ENCODE data around the gene NEMP2.

Gene NEMP2, protein sequence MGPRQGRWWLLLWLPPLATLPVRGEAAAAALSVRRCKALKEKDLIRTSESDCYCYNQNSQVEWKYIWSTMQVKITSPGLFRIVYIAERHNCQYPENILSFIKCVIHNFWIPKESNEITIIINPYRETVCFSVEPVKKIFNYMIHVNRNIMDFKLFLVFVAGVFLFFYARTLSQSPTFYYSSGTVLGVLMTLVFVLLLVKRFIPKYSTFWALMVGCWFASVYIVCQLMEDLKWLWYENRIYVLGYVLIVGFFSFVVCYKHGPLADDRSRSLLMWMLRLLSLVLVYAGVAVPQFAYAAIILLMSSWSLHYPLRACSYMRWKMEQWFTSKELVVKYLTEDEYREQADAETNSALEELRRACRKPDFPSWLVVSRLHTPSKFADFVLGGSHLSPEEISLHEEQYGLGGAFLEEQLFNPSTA

DNA sequence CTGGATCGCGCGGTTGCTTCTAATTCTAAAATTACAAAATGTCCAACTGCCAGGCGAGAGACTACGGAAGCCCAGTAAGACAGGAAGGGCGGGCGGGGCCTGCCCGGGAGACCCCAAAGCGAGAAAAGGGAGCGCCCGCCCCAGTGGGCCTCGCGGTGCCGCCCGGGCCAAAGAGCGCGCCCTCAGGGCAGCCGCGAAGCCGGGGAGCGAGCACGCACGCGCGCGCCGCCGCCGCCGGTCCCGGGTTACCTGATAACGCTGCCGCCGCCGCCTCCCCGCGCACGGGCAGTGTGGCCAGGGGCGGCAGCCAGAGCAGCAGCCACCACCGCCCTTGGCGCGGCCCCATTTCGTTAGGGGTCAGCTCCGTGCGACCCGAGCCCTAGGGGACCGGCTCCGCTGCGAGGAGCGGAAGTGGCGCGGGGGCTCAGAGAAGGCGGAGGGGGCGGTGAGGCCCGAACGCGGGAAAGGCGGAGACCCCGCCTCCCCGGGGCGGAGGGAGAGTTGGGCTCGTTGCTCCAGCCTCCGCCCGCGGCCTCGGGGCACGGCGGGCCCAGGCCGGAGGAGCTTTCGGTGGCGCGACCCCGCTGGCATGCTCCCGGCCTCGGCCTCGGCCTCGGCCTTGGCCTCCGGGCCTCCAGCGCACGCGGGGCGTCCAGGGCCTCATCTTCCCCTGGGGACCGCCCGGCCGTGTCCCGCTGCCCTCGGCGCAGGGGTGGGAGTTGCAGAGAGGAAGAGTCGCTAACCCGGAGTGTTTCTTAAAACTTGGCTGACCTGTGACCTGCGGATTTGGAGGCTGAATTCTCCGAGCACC is at the start of gene NEMP2:
TSS of gene NEMP2 (minus strand) at position 413 of the 811 bp plus-strand sequence. CDS start at position 346, 67 bp downstream.
- TF ChIP-seq FOXM1 (IDR thresholded peaks at IDR 0.05; ENCODE audit: borderline replicate concordance, low read depth) (no peak), RAD21 (IDR thresholded peaks at IDR 0.05; ENCODE audit: low read depth) (no peak), EGR1 (IDR thresholded peaks at IDR 0.05) (peak; percentile 43; the same call in 1 of the 2 replicates), TCF12 (IDR thresholded peaks at IDR 0.05; ENCODE audit: low read depth) (peak; percentile 46; the same call in 1 of the 2 replicates), NFIC (IDR thresholded peaks at IDR 0.05) (no peak), TAF1 (IDR thresholded peaks at IDR 0.05; ENCODE audit: low read depth) (no peak), CREB1 (IDR thresholded peaks at IDR 0.05; ENCODE audit: low read depth) (no peak), YY1 (IDR thresholded peaks at IDR 0.05; ENCODE audit: low read depth) (no peak), TEAD4 (IDR thresholded peaks at IDR 0.05) (no peak; the same call in 1 of the 2 replicates), ZBTB7A (IDR thresholded peaks at IDR 0.05; ENCODE audit: low read depth) (peak; percentile 98), EP300 (IDR thresholded peaks at IDR 0.05; ENCODE audit: borderline replicate concordance) (peak; percentile 48), CEBPB (IDR thresholded peaks at IDR 0.05) (no peak)
- TF ChIP-seq, protein P1, sequence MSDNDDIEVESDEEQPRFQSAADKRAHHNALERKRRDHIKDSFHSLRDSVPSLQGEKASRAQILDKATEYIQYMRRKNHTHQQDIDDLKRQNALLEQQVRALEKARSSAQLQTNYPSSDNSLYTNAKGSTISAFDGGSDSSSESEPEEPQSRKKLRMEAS (IDR thresholded peaks at IDR 0.05), result peak; percentile 88
- TF ChIP-seq, protein P2, sequence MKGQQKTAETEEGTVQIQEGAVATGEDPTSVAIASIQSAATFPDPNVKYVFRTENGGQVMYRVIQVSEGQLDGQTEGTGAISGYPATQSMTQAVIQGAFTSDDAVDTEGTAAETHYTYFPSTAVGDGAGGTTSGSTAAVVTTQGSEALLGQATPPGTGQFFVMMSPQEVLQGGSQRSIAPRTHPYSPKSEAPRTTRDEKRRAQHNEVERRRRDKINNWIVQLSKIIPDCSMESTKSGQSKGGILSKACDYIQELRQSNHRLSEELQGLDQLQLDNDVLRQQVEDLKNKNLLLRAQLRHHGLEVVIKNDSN (IDR thresholded peaks at IDR 0.05), result no peak
- TF ChIP-seq, protein P3, sequence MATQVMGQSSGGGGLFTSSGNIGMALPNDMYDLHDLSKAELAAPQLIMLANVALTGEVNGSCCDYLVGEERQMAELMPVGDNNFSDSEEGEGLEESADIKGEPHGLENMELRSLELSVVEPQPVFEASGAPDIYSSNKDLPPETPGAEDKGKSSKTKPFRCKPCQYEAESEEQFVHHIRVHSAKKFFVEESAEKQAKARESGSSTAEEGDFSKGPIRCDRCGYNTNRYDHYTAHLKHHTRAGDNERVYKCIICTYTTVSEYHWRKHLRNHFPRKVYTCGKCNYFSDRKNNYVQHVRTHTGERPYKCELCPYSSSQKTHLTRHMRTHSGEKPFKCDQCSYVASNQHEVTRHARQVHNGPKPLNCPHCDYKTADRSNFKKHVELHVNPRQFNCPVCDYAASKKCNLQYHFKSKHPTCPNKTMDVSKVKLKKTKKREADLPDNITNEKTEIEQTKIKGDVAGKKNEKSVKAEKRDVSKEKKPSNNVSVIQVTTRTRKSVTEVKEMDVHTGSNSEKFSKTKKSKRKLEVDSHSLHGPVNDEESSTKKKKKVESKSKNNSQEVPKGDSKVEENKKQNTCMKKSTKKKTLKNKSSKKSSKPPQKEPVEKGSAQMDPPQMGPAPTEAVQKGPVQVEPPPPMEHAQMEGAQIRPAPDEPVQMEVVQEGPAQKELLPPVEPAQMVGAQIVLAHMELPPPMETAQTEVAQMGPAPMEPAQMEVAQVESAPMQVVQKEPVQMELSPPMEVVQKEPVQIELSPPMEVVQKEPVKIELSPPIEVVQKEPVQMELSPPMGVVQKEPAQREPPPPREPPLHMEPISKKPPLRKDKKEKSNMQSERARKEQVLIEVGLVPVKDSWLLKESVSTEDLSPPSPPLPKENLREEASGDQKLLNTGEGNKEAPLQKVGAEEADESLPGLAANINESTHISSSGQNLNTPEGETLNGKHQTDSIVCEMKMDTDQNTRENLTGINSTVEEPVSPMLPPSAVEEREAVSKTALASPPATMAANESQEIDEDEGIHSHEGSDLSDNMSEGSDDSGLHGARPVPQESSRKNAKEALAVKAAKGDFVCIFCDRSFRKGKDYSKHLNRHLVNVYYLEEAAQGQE (IDR thresholded peaks at IDR 0.05; ENCODE audit: low read depth), result no peak

DNA sequence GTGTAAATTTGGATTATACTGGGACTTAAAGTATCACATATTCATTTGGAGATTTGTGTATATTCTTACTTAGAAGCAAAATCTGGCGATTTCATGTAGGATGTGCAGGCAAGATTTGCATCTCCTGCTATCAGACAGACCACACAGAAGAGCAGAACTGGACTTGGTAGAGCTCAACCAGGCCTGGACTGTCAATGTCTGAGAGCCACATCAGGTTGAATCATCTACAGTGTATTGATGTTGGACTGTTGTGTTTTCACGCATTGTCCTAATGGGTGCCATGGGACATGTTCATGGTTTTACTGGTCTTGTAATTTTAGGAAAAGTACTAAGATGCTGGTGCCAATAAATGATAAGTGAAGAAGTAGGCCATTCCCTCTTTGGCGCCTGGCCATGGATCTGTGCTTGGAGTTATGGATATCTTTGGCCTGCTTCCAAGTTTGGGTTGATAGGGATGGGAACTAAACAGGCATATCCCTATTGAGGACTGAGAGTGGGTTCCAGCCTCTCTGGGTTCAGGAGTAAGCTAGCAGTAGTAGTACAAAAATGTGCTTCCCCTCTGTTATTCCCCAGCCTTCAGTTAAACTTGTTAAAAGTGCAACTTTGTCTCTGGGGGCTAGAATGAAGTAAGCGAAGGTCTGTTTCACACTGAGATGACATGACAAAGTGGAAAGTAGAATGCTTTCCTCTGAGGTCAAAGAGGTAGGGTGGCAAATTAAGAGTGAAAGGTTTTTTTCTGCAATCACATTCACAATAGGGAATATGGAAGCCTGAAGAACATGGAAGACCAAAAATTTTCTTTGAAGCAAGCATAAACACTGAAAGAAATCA is 49.2 kb upstream of the NEMP2 start:
- TF ChIP-seq TEAD4 (IDR thresholded peaks at IDR 0.05) (no peak), NFIC (IDR thresholded peaks at IDR 0.05) (peak; percentile 8; the same call in 1 of the 2 replicates), TAF1 (IDR thresholded peaks at IDR 0.05; ENCODE audit: low read depth) (no peak)

DNA sequence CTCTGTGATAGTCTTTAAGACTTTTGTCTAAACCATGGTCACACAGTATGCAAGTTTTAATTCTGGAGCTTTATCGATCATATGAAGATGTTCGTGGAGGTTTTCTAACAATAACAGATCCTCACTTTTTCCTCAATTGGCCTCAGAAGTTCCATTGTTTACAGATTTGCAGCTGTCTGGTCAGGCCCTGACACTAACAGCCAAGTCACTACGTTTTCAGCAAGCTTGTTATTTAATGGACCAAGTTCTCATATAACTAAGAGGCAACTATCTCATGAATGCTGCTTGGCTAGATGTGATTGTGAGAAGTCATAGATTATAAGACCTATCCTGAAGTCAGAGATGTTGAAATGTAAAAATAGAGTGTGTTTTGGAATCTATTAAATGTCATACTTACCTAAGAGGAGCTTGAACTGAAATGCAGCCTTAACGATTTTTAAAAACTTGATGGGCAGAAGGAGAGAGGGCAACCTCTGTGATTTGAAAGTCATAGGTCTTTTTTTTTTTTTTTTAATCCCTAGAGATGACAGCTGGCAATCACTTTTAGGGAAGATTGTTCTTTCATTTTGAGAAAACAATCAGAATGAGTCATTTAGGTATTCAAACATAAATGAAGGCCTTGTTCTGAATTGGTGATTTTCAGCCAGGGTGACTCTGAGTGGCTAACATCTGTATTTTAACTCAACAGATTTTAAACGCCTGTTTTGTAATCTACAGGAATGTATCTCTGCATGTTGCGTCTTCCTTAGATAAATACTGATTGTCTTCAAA is 48.4 kb upstream of the NEMP2 start:
- TF ChIP-seq CEBPB (IDR thresholded peaks at IDR 0.05), result no peak
- no peak for TF ChIP-seq YY1 (IDR thresholded peaks at IDR 0.05; ENCODE audit: low read depth)
- TF ChIP-seq TEAD4 (IDR thresholded peaks at IDR 0.05), result no peak
- no peak for TF ChIP-seq RAD21 (IDR thresholded peaks at IDR 0.05; ENCODE audit: low read depth)
- TF ChIP-seq, protein P2 (IDR thresholded peaks at IDR 0.05), result no peak

DNA sequence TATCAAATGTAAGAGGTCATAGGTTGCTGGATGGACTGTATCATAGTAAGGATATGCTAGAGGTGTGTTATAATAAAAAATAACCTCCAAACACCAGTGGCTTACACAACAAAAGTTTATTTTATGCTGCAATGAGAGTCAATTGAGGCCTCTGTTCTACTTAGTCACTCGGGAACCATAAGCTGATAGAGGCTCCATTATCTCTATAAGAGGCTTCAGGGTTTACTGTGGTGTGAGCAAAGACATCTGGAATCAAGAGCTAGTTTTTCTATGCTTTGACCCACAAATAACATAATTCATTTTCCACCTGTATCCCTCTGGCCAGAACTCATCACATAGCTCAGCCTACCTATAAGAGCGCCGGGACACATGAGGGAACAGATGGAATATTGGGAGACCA is 47.5 kb upstream of the NEMP2 start:
- TF ChIP-seq CREB1 (IDR thresholded peaks at IDR 0.05; ENCODE audit: low read depth), result no peak
- TF ChIP-seq EGR1 (IDR thresholded peaks at IDR 0.05), result no peak
- no peak for TF ChIP-seq NFIC (IDR thresholded peaks at IDR 0.05)
- no peak for TF ChIP-seq TEAD4 (IDR thresholded peaks at IDR 0.05)
- no peak for TF ChIP-seq EP300 (IDR thresholded peaks at IDR 0.05; ENCODE audit: borderline replicate concordance)
- TF ChIP-seq, protein P1 (IDR thresholded peaks at IDR 0.05), result no peak
- TF ChIP-seq ZBTB7A (IDR thresholded peaks at IDR 0.05; ENCODE audit: low read depth), result no peak
- TF ChIP-seq CEBPB (IDR thresholded peaks at IDR 0.05), result no peak
- TF ChIP-seq TAF1 (IDR thresholded peaks at IDR 0.05; ENCODE audit: low read depth), result no peak
- TF ChIP-seq RAD21 (IDR thresholded peaks at IDR 0.05; ENCODE audit: low read depth), result no peak
- TF ChIP-seq, protein P3 (IDR thresholded peaks at IDR 0.05; ENCODE audit: low read depth), result no peak
- TF ChIP-seq TCF12 (IDR thresholded peaks at IDR 0.05; ENCODE audit: low read depth), result no peak
- TF ChIP-seq, protein P2 (IDR thresholded peaks at IDR 0.05), result no peak
